K562 (cell line): Measurements from ENCODE around the gene PFKFB2. TPM values are rescaled to one million over a fixed set of nuclear protein-coding genes. Genes with fewer than 3 reads are reported as not detected.

Experiments used
- BCLAF1 ChIP-seq, 2 experiments: fragments of 450-650 bp in 1 of 2; IDR thresholded peaks; 2 replicates each; pipeline ENCODE4 v1.6.1; 2011 to 2017; ENCODE audit warnings: low read depth in 2 of 2, antibody characterized with exemption in 1 of 2, borderline replicate concordance in 1 of 2, low read length in 1 of 2, mild to moderate bottlenecking in 1 of 2, mixed read lengths in 1 of 2; ENCODE audit not compliant: control insufficient read depth in 1 of 2
- CTBP1 ChIP-seq: fragments of 450-650 bp; IDR thresholded peaks from 2 replicates; pipeline ENCODE4 v1.6.1; 2016; ENCODE audit warnings: borderline replicate concordance
- DPF2 ChIP-seq: fragments of 450-650 bp; IDR thresholded peaks from 2 replicates; pipeline ENCODE4 v1.6.1; 2016
- SRF ChIP-seq, 2 experiments: fragments of 250-450, 450-650 bp in 1 of 2; sonication (Bioruptor Pico) in 1 of 2; sonication (generic) in 1 of 2; formaldehyde crosslinking; IDR thresholded peaks; 2 replicates each; pipeline versions ENCODE4 v1.5.0 to v1.5.1; 2020 to 2022; ENCODE audit warnings: mild to moderate bottlenecking in 1 of 2, missing genetic modification reagents in 1 of 2
- TCFL5 ChIP-seq: fragments of 250-450 bp; sonication (Bioruptor Pico); conservative IDR thresholded peaks from 2 replicates; pipeline ENCODE4 v1.6.1; 2021; ENCODE audit warnings: mild to moderate bottlenecking, moderate library complexity, matching md5 sums
- ZNF407 ChIP-seq: fragments of 450-650 bp; IDR thresholded peaks from 2 replicates; pipeline ENCODE4 v1.6.1; 2016; ENCODE audit warnings: low read depth
- polyA plus RNA-seq, 8 experiments: library from polyadenylated mRNA; depleted of rRNA in 4 of 8; stranded (reverse) in 5 of 8; unstranded in 3 of 8; fragments of >200 nt; fragmentation: Nextera tagmentation in 2 of 8; fragmentation: Illumina TruSeq in 1 of 8; extraction: Ambion mirVana in 2 of 8; extraction: Trizol in 1 of 8; gene quantifications; 2 replicates each; pipeline versions ENCODE4 v1.2.1 to v1.2.3, GENCODE V29; 2011 to 2014; ENCODE audit warnings: inconsistent platforms in 1 of 8, missing spikeins in 1 of 8
- total RNA-seq, 7 experiments: library from RNA; depleted of rRNA in 6 of 7; stranded (reverse); fragments of >200 nt in 6 of 7; fragmentation: Illumina TruSeq in 2 of 7; extraction: Trizol in 2 of 7; gene quantifications; 2 replicates each; pipeline versions ENCODE4 v1.2.1 to v1.2.3, GENCODE V29; 2011 to 2021; ENCODE audit warnings: low replicate concordance in 1 of 7

The PFKFB2 gene
- total and polyA plus RNA-seq, 9 of the 15 experiments (the other 6 are each of a cell fraction or from before 2014, with no cell fraction given) = 6.9 to 26.0 (median 16.4) TPM

DNA sequence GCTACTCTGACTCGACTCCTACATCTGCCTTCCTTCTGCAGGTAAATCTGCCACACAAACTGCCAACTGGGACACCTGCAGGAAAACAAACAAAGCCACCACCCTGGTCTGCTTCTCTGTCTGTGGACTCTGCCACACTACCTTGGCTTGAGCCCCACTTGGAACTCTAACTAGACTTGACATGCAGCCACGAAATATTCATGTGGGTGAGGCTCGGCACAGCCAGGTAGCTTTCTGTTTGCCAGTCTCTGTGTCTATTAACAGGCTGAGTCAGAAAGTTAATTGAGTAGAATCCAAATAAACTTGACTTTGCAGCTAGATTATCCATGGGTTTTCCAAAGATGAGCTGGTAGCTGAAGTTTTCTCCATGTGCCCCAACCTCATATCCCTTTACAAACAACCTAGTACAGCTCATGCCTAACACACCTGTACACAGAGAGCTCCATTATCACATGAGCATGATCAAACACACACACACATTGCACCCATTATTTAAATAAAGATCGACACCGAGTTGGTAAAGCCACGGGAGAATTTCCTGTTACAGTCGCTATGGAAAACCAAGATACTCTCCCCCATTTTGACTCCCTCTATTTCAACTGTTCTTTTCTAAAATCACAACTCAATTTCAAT is 21.3 kb upstream of the PFKFB2 start (continued):
- TF ChIP-seq BCLAF1 (IDR thresholded peaks at IDR 0.05; ENCODE audit: borderline replicate concordance in 1 of 2, control insufficient read depth in 1 of 2, low read depth in 2 of 2, low read length in 1 of 2) (no peak), ZNF407 (no peak), TCFL5 (CRISPR knock-in tag) (no peak), SRF (CRISPR knock-in tag; IDR thresholded peaks at IDR 0.05) (no peak), DPF2 (no peak), CTBP1 (no peak)
